GM06990 (cell line): ENCODE measurements around the gene IFI44L.

Experiments
- DNase-seq: peaks from one replicate; pipeline ENCODE4 v3.0.0-alpha.2; 2011; ENCODE audit not compliant: insufficient read length; ENCODE audit errors: extremely low read depth
- H3K27me3 ChIP-seq: replicated peaks from 2 replicates; pipeline ENCODE4 v1.6.0; 2011; ENCODE audit warnings: low read length; ENCODE audit not compliant: control insufficient read depth, insufficient read depth
- H3K36me3 ChIP-seq: 2 replicates; pipeline ENCODE4 v1.5.1; 2011; ENCODE audit warnings: low read length; ENCODE audit not compliant: control insufficient read depth, insufficient read depth
- H3K4me3 ChIP-seq: replicated peaks from 2 replicates; pipeline ENCODE4 v1.5.1; 2011; ENCODE audit warnings: low read depth, mild to moderate bottlenecking, control low read depth, low read length
- TF ChIP-seq, protein P1 (sequence below): IDR thresholded peaks from 2 replicates; pipeline ENCODE4 v1.5.1; 2011; ENCODE audit warnings: low read length, control low read depth, mild to moderate bottlenecking, inconsistent platforms; ENCODE audit not compliant: insufficient read depth, poor library complexity, severe bottlenecking

IFI44L gene

DNA sequence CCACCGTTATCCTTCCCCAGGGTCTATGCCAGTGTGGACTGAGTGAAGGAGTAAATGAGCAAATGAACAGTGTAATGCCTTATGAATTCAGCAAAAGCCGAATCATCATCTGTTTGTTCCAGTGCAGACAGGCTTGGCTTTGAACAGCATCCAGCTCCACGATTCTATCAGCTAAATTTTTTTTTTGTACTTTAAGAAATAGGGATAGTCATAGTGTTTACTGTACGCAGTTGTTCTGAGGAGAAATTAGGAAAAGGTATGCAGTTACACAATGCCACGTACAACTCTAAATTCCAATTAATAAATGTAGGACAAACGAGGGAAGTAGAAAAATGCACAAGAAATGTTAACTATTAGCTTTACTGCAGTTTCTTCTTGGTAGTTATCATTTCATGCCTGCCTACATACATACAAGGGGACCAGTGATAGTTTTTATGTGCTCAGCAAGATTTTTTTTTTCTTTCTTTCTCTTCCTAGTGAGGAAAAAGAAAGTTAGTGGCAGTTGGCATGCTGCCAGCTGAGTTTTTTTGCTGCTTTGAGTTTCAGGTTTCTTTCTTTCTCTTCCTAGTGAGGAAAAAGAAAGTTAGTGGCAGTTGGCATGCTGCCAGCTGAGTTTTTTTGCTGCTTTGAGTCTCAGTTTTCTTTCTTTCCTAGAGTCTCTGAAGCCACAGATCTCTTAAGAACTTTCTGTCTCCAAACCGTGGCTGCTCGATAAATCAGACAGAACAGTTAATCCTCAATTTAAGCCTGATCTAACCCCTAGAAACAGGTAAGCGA is at the start of gene IFI44L:
TSS of gene IFI44L (plus strand) at position 646 of the 777 bp plus-strand sequence. CDS start 7,468 bp downstream, outside the sequence.
- TF ChIP-seq, protein P1, sequence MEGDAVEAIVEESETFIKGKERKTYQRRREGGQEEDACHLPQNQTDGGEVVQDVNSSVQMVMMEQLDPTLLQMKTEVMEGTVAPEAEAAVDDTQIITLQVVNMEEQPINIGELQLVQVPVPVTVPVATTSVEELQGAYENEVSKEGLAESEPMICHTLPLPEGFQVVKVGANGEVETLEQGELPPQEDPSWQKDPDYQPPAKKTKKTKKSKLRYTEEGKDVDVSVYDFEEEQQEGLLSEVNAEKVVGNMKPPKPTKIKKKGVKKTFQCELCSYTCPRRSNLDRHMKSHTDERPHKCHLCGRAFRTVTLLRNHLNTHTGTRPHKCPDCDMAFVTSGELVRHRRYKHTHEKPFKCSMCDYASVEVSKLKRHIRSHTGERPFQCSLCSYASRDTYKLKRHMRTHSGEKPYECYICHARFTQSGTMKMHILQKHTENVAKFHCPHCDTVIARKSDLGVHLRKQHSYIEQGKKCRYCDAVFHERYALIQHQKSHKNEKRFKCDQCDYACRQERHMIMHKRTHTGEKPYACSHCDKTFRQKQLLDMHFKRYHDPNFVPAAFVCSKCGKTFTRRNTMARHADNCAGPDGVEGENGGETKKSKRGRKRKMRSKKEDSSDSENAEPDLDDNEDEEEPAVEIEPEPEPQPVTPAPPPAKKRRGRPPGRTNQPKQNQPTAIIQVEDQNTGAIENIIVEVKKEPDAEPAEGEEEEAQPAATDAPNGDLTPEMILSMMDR: no peak
- Histone ChIP-seq H3K4me3 (peak within 1 kb of the TSS; percentile 86), H3K27me3 (no peaks in the 10 kb centered on the region), H3K36me3 (no peaks in the 10 kb centered on the region; the same call in none of the 2 replicates)
- DNase-seq: peak; percentile 77

DNA sequence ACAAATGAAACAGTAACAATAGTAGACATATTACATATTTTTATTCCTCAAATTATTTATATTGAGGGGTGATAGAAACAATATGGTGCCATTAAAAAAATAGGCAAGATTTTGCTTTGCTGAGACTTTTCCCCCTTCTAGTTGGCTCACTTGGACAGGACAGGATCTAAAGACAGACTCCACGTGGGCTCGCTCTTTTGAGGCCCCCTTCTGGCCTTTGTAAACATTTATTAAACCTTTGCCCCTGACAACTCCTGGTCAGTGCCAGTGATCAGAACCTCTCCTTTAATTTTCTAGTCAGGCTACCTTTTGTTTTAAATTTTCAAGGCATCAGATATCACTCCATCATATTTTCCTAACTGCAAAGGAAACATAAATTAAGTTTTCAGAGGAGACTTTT is 49.7 kb upstream of the IFI44L start:
- no peak overlapping the region for H3K4me3 ChIP-seq
- no peaks in the 10 kb centered on the region for H3K36me3 ChIP-seq
- no peaks in the 10 kb centered on the region for H3K27me3 ChIP-seq
- TF ChIP-seq, protein P1: peak; percentile 12
- no peak for DNase-seq

DNA sequence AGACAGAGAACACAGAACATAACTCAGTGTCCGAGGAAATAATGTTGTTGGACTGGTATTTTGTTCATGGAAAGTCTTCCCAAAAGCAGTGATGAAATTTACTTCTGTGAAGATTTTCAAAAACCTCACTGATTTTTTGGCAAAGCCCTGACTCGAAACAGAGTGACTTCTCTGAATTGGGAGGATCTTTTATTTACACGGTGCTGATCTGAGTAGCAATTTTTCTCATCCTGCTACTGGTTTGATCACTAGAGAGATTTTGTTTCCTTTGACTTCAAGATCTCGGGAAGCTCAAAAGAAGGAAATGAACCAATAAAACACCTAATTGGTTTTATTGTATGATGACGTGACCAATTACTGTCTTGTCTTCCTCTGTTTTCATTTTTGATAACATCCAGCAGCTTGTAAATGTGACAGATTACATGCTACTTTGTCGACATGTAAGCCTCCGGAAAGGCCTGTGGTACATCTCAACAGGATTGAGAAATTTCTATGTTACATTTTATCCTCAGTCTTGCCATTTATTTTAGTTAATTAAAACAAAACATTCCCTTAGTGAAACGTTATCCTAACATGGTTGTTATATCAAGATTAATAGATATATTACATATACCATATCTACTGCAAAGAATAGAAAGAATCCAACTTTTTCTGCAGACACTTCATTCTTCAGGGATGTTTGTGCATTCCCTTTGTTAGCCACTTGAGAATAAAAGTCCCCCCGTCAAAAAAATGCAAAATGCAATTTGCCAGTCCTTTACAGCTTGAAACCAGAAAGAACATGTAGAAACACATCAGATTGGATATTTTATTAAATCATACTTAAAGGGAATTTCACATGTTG is 42.8 kb upstream of the IFI44L start:
- no peaks in the 10 kb centered on the region for H3K27me3 ChIP-seq
- no peak overlapping the region for H3K4me3 ChIP-seq
- no peak for DNase-seq
- no peaks in the 10 kb centered on the region for H3K36me3 ChIP-seq
- TF ChIP-seq, protein P1: no peak

DNA sequence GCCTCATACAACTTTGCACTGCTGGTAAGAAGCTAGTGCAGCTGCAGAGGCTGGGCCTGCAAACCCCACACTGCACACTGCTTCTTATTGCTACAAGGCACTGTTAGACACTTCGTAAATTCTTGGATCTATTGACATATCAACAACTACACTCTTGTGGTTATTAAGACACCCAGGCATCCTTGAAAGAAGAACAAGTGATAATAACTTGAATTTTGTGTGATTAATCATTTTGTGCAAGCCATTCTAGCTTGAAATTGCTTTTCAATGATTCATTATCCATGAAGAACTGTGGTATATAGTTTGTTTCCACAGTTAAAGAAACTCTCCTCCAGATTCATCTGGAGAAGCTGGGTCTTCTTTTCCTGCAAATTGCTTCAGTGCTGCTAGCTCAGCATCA is 33.7 kb upstream of the IFI44L start:
- TF ChIP-seq, protein P1: no peak
- DNase-seq: no peak
- Histone ChIP-seq H3K27me3 (no peaks in the 10 kb centered on the region), H3K36me3 (no peaks in the 10 kb centered on the region), H3K4me3 (no peak overlapping the region)

DNA sequence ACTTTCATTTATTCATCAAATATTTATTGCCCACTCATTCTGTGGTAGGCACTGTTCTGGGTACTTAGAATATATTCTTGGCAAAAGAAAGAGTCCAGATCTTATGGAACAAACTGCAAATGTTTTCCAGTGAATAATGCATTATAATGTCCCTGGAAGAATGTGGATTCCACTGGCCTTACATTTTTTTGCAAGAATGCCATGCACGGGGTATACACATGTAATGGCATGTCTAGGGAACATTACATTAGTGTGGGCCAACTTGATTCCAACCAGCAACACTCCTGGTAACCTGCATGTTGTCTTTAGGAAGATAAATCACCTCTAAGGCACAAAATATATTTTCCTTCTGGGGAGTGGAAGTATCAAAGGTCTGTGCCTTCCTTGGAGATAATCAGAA is 33.0 kb upstream of the IFI44L start:
- DNase-seq: no peak
- Histone ChIP-seq H3K4me3 (no peak overlapping the region), H3K36me3 (no peaks in the 10 kb centered on the region), H3K27me3 (no peaks in the 10 kb centered on the region)
- TF ChIP-seq, protein P1: no peak
